Gastrocnemius medialis (tissue), 4 donors: Measurements from ENCODE around the gene NTSR2. TPM values are rescaled to one million over a fixed set of nuclear protein-coding genes. Genes with fewer than 3 reads are reported as not detected.
A peak's percentile ranks its signal among the peaks of the same experiment; 100 is the strongest.
"Not testable (repeated sequence)": the region's sequence is repeated elsewhere in the genome, so short reads cannot be mapped to it uniquely, and the experiment has no call there.

ENCODE experiments used
- ATAC-seq, 2 donors: fragments of 150-250 bp; one replicate each; pipeline ENCODE4 v1.9.1; 2016
- DNase-seq, 2 donors: peaks; one replicate each; pipeline ENCODE4 v3.0.0-alpha.2; 2019
- H3K27ac ChIP-seq, 4 donors: fragments of 200-600 bp; sonication (generic); 1 replicate in 1 of 4; 2 replicates in 3 of 4; pipeline ENCODE4 v1.5.1; 2016 to 2018; ENCODE audit warnings: mild to moderate bottlenecking in 2 of 4, moderate library complexity in 1 of 4
- H3K27me3 ChIP-seq, 3 donors: fragments of 200-600 bp; sonication (generic) in 2 of 3; 1 replicate in 1 of 3; 2 replicates in 2 of 3; pipeline versions ENCODE4 v1.5.1 to v1.6.0; 2016 to 2019; ENCODE audit warnings: mild to moderate bottlenecking in 1 of 3, moderate library complexity in 1 of 3
- H3K36me3 ChIP-seq, 2 donors: fragments of 200-600 bp; sonication (generic) in 1 of 2; one replicate each; pipeline ENCODE4 v1.5.1; 2017 to 2018
- H3K4me1 ChIP-seq, 2 donors: fragments of 200-600 bp; sonication (generic) in 1 of 2; one replicate each; pipeline ENCODE4 v1.5.1; 2016 to 2017; ENCODE audit warnings: mild to moderate bottlenecking in 2 of 2
- H3K4me3 ChIP-seq, 4 donors: fragments of 200-600 bp; sonication (generic) in 3 of 4; 1 replicate in 1 of 4; 2 replicates in 3 of 4; pipeline ENCODE4 v1.5.1; 2016 to 2019; ENCODE audit warnings: mild to moderate bottlenecking in 2 of 4
- H3K9me3 ChIP-seq, 3 donors: fragments of 200-600 bp; sonication (generic) in 2 of 3; 1 replicate in 1 of 3; 2 replicates in 2 of 3; pipeline ENCODE4 v1.5.1; 2016 to 2019
- POLR2A ChIP-seq, 2 donors: fragments of 450-650 bp; IDR thresholded peaks; one replicate each; pipeline ENCODE4 v1.6.1; 2017; ENCODE audit warnings: antibody characterized with exemption in 2 of 2, mild to moderate bottlenecking in 2 of 2, moderate library complexity in 2 of 2
- in situ Hi-C, 4 donors: fragments of 200-750 bp; cut with MboI; loops; one replicate each; pipeline versions ENCODE4 v1.15.0 to v1.8.0; 2017; ENCODE audit warnings: low sequenced_read_pairs in 4 of 4
- intact Hi-C: fragments of 100-400 bp; cut with DNase I; formaldehyde crosslinking; loops from one replicate; pipeline ENCODE4 v1.15.1; 2023; ENCODE audit warnings: low total_unique reads
- total RNA-seq, 4 donors: library from RNA; depleted of rRNA; stranded (reverse); fragments of >200 nt; gene quantifications; one replicate each; pipeline versions ENCODE4 v1.1.0 to v1.2.3, GENCODE V29; 2016
- TF ChIP-seq, protein P1 (sequence below), 5 experiments: fragments of 450-650 bp in 3 of 5; fragments of 200-600 bp in 2 of 5; sonication (generic) in 2 of 5; IDR thresholded peaks in 4 of 5; conservative IDR thresholded peaks in 1 of 5; 1 replicate in 4 of 5; 2 replicates in 1 of 5; pipeline ENCODE4 v1.5.1; 2016 to 2019; ENCODE audit warnings: antibody characterized with exemption in 5 of 5, mild to moderate bottlenecking in 3 of 5, moderate library complexity in 3 of 5

The NTSR2 gene
- total RNA-seq, 4 donors from 2014 or later = 0.62 to 0.85 TPM; not detected in 2

- TF ChIP-seq, protein P1, sequence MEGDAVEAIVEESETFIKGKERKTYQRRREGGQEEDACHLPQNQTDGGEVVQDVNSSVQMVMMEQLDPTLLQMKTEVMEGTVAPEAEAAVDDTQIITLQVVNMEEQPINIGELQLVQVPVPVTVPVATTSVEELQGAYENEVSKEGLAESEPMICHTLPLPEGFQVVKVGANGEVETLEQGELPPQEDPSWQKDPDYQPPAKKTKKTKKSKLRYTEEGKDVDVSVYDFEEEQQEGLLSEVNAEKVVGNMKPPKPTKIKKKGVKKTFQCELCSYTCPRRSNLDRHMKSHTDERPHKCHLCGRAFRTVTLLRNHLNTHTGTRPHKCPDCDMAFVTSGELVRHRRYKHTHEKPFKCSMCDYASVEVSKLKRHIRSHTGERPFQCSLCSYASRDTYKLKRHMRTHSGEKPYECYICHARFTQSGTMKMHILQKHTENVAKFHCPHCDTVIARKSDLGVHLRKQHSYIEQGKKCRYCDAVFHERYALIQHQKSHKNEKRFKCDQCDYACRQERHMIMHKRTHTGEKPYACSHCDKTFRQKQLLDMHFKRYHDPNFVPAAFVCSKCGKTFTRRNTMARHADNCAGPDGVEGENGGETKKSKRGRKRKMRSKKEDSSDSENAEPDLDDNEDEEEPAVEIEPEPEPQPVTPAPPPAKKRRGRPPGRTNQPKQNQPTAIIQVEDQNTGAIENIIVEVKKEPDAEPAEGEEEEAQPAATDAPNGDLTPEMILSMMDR (IDR thresholded peaks at IDR 0.05 in 4 of 5, conservative IDR thresholded peaks at IDR 0.05 in 1 of 5) = no peak
- Histone ChIP-seq H3K27ac (no peak overlapping the region), H3K4me3 (no peak overlapping the region), H3K4me1 (peaks cover 4 to 10% of the 10 kb centered on the region in 2 donors), H3K9me3 (no peaks in the 10 kb centered on the region), H3K36me3 (no peaks in the 10 kb centered on the region), H3K27me3 (no peaks in the 10 kb centered on the region)
- no peak for DNase-seq
- intact Hi-C loops = no loop called here
- in situ Hi-C loops = loop anchor here in 1 of 4 donors (25.0 kb wide), 1 partner anchor 1350 kb away; no protein-coding TSS in a partner anchor
- ATAC-seq = no peak
Measured at GRCh38 chr2:11661891-11662435, 8.0 kb downstream of the NTSR2 start.

GRCh38 chr2:11660396-11660795, 9.6 kb downstream of the NTSR2 start:
- intact Hi-C loops, H3K36me3 ChIP-seq, H3K27me3 ChIP-seq, ATAC-seq, H3K4me3 ChIP-seq, H3K9me3 ChIP-seq, DNase-seq: not testable (repeated sequence)
- Histone ChIP-seq H3K4me1 (peaks cover 4 to 10% of the 10 kb centered on the region in 2 donors), H3K27ac (peak overlapping the region in 1 of 4 donors; percentile 59)
- in situ Hi-C loops = loop anchor here in 1 of 4 donors (25.0 kb wide), 1 partner anchor 1352 kb away; no protein-coding TSS in a partner anchor

DNA sequence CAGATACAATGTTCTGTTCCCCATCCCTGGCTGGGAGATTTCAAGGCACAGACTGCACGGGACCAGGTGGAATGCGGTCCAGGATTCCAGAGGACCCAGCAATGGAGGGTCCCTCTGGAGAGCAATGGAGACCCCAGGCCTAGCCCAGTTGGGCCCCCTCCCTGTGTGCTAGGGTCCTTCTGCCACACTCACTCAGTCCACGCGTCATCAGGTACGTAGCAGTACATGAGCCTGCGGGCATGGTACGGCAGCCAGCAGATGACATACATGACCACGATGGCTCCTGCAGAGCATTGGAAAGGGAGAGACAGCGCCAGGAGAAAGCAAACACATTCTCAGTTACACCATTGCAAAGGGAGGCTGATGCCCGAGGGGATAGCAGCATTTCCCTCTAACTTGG, 10.1 kb downstream of the NTSR2 start:
- intact Hi-C loops = loop anchor here (1.0 to 5.0 kb wide), 3 partner anchors 17 to 163 kb away; no protein-coding TSS in a partner anchor
- in situ Hi-C loops = loop anchor here in 1 of 4 donors (25.0 kb wide), 1 partner anchor 1352 kb away; no protein-coding TSS in a partner anchor
- no peaks in the 10 kb centered on the region for H3K27me3 ChIP-seq
- no peak overlapping the region for H3K4me3 ChIP-seq
- no peaks in the 10 kb centered on the region for H3K9me3 ChIP-seq
- TF ChIP-seq, protein P1 (IDR thresholded peaks at IDR 0.05 in 4 of 5, conservative IDR thresholded peaks at IDR 0.05 in 1 of 5) = no peak
- TF ChIP-seq POLR2A (IDR thresholded peaks at IDR 0.05) = no peak
- ATAC-seq (no peak), DNase-seq (no peak)
- peak overlapping the region; percentile 59 to 84 (median 70) for H3K27ac ChIP-seq
- peaks cover 4 to 10% of the 10 kb centered on the region in 2 donors for H3K4me1 ChIP-seq
- H3K36me3 ChIP-seq = no peaks in the 10 kb centered on the region

- no peak for TF ChIP-seq POLR2A (IDR thresholded peaks at IDR 0.05)
- TF ChIP-seq, protein P1 (IDR thresholded peaks at IDR 0.05 in 4 of 5, conservative IDR thresholded peaks at IDR 0.05 in 1 of 5) = peak in 1 of 5 experiments; percentile 16
- H3K9me3 ChIP-seq = no peaks in the 10 kb centered on the region
- ATAC-seq (peak; percentile 86 to 92), DNase-seq (peak; percentile 86 to 95)
- in situ Hi-C loops = loop anchor here in 1 of 4 donors (25.0 kb wide), 1 partner anchor 1353 kb away; no protein-coding TSS in a partner anchor
- no peaks in the 10 kb centered on the region for H3K27me3 ChIP-seq
- intact Hi-C loops = loop anchor here (1.0 to 5.0 kb wide), 3 partner anchors 18 to 162 kb away; no protein-coding TSS in a partner anchor
- H3K27ac ChIP-seq = peak overlapping the region; percentile 59 to 84 (median 70)
- no peaks in the 10 kb centered on the region for H3K36me3 ChIP-seq
- H3K4me1 ChIP-seq = peaks cover 4 to 10% of the 10 kb centered on the region in 2 donors
- no peak overlapping the region for H3K4me3 ChIP-seq
Measured at GRCh38 chr2:11659115-11659475, 10.9 kb downstream of the NTSR2 start.
